Activated CD4-positive, alpha-beta memory T cell treated with anti-CD3 and anti-CD28 coated beads for 36 hours (primary cell): Measurements from ENCODE around the gene UMPS. TPM values are rescaled to one million over a fixed set of nuclear protein-coding genes. Genes with fewer than 3 reads are reported as not detected.

Experiments
- CTCF ChIA-PET: fragments of 350-600 bp; sonication (Branson Sonifier 250); formaldehyde crosslinking; loops from one replicate; lab custom pipeline; 2021; ENCODE audit warnings: antibody characterized with exemption, inconsistent platforms; lab: Charles Lee
- POLR2A ChIA-PET: fragments of 350-600 bp; sonication (Branson Sonifier 250); formaldehyde crosslinking; loops from one replicate; lab custom pipeline; 2021; ENCODE audit warnings: antibody characterized with exemption; lab: Charles Lee
- DNase-seq: peaks from one replicate; pipeline ENCODE4 v3.0.0-alpha.2; 2020
- H3K27ac Mint-ChIP-seq: one replicate; pipeline ENCODE4 v1.8.0; 2021; ENCODE audit warnings: mixed read lengths
- H3K27me3 Mint-ChIP-seq: one replicate; pipeline ENCODE4 v1.8.0; 2021; ENCODE audit warnings: mixed read lengths
- H3K36me3 Mint-ChIP-seq: one replicate; pipeline ENCODE4 v1.8.0; 2021; ENCODE audit warnings: mixed read lengths
- H3K4me1 Mint-ChIP-seq: one replicate; pipeline ENCODE4 v1.8.0; 2021; ENCODE audit warnings: low read depth, mixed read lengths
- H3K4me3 Mint-ChIP-seq: one replicate; pipeline ENCODE4 v1.8.0; 2021; ENCODE audit warnings: mild to moderate bottlenecking, mixed read lengths
- H3K9me3 Mint-ChIP-seq: one replicate; pipeline ENCODE4 v1.8.0; 2021; ENCODE audit warnings: mixed read lengths
- intact Hi-C: fragments of 100-400 bp; cut with micrococcal nuclease; formaldehyde crosslinking; loops from one replicate; pipeline ENCODE4 v1.15.1; 2023
- microRNA-seq: library from miRNA; unstranded; fragments of <30 nt; microRNA quantifications from one replicate; pipeline ENCODE4 v1.2.0, GENCODE V29; 2022; ENCODE audit warnings: borderline number of aligned reads, borderline microRNAs expressed, borderline replicate concordance
- total RNA-seq, 2 experiments: library from RNA; stranded (reverse); gene quantifications; one replicate each; pipeline ENCODE4 v1.2.3, GENCODE V29; 2021

The UMPS gene
- total RNA-seq, 2 experiments from 2014 or later = 40.9 to 48.1 TPM

GRCh38 chr3:124796477-124796876, 66.2 kb downstream of the UMPS start:
- Mint-ChIP-seq H3K36me3 (no peaks in the 10 kb centered on the region), H3K9me3 (no peaks in the 10 kb centered on the region), H3K27ac (no peak overlapping the region), H3K4me3 (no peak overlapping the region), H3K4me1 (peaks cover under 1% of the 10 kb centered on the region), H3K27me3 (no peaks in the 10 kb centered on the region)
- ChIA-PET CTCF (interaction anchor here (1.6 kb wide), 1 partner anchor 105 kb away, joined by 4 read pairs; no protein-coding TSS in a partner anchor), POLR2A (no interaction called here)
- intact Hi-C loops = no loop called here
- DNase-seq = no peak

GRCh38 chr3:124797426-124797945, 67.2 kb downstream of the UMPS start:
- DNase-seq = no peak
- ChIA-PET POLR2A (no interaction called here), CTCF (interaction anchor here (1.6 kb wide), 1 partner anchor 104 kb away, joined by 4 read pairs; no protein-coding TSS in a partner anchor)
- no peaks in the 10 kb centered on the region for H3K36me3 Mint-ChIP-seq
- no peak overlapping the region for H3K27ac Mint-ChIP-seq
- no peaks in the 10 kb centered on the region for H3K4me1 Mint-ChIP-seq
- H3K9me3 Mint-ChIP-seq = no peaks in the 10 kb centered on the region
- intact Hi-C loops = no loop called here
- H3K27me3 Mint-ChIP-seq = peaks cover 1% of the 10 kb centered on the region
- H3K4me3 Mint-ChIP-seq = no peak overlapping the region

Small RNA genes within 50 kb of the gene (microRNA-seq; reads per million reads assigned to microRNA genes)
- gene MIR544B = 3.1 reads per million

Other genes with a start within 250 kb of the UMPS start
- 1 to 10 TPM in 1 of 2 experiments, under 1 TPM in 1; 0.52 to 1.5 TPM for gene ITGB5, start 156.9 kb downstream of the UMPS start, total RNA-seq
- not detected for gene MUC13, start 204.3 kb downstream of the UMPS start, total RNA-seq